IMR-90 (cell line): ENCODE measurements around the gene ALS2. TPM values are rescaled to one million over a fixed set of nuclear protein-coding genes. Genes with fewer than 3 reads are reported as not detected.
"Not testable (repeated sequence)": the region's sequence is repeated elsewhere in the genome, so short reads cannot be mapped to it uniquely, and the experiment has no call there.

Experiments used
- ATAC-seq: fragments of 200-7000 bp; cut with Tn5 transposase; 2 replicates; pipeline ENCODE4 v1.9.1; 2020; ENCODE audit warnings: low read depth, mild to moderate bottlenecking, moderate library complexity
- BruUV-seq: library from RNA; stranded (reverse); fragments of 400-500 nt; replicated peaks from 2 replicates; lab custom pipeline; 2021; lab: Mats Ljungman, UMichigan
- CTCF ChIA-PET: fragments of 300-600 bp; formaldehyde crosslinking; extraction: SDS; loops from one replicate; lab custom pipeline; 2021; ENCODE audit warnings: antibody characterized with exemption; lab: Yijun Ruan, JAX
- POLR2A ChIA-PET: fragments of 300-600 bp; sonication (Branson Sonifier 250); formaldehyde crosslinking; loops from one replicate; lab custom pipeline; 2022; ENCODE audit warnings: antibody characterized with exemption; ENCODE audit not compliant: unreplicated experiment; lab: Charles Lee
- DNase-seq: peaks from one replicate; pipeline ENCODE4 v3.0.0; 2013
- H2AFZ ChIP-seq: replicated peaks from 2 replicates; pipeline ENCODE3; 2013; ENCODE audit warnings: low read length, mild to moderate bottlenecking; ENCODE audit not compliant: poor library complexity
- H2AK5ac ChIP-seq: 2 replicates; pipeline ENCODE4 v1.6.1; 2013; ENCODE audit warnings: low read depth, low read length, inconsistent platforms
- H2AK9ac ChIP-seq: replicated peaks from 2 replicates; pipeline ENCODE3; 2013; ENCODE audit warnings: mild to moderate bottlenecking, low read depth, low read length, moderate library complexity; ENCODE audit not compliant: poor library complexity
- H2BK120ac ChIP-seq: 2 replicates; pipeline ENCODE4 v1.6.1; 2013; ENCODE audit warnings: low read depth, low read length, inconsistent platforms
- H2BK15ac ChIP-seq: 3 replicates; pipeline ENCODE4 v1.6.1; 2013; ENCODE audit warnings: low read depth, low read length, inconsistent platforms
- H2BK20ac ChIP-seq: 2 replicates; pipeline ENCODE4 v1.6.1; 2013; ENCODE audit warnings: low read depth, mild to moderate bottlenecking, inconsistent platforms, low read length, moderate library complexity
- H2BK5ac ChIP-seq: 2 replicates; pipeline ENCODE4 v1.6.1; 2013; ENCODE audit warnings: mild to moderate bottlenecking, low read depth, low read length, inconsistent platforms; ENCODE audit not compliant: poor library complexity, severe bottlenecking
- H3K14ac ChIP-seq: replicated peaks from 2 replicates; pipeline ENCODE4 v1.6.1; 2013; ENCODE audit warnings: low read depth, low read length, inconsistent platforms
- H3K18ac ChIP-seq: 2 replicates; pipeline ENCODE4 v1.6.1; 2013; ENCODE audit warnings: low read depth, low read length, control low read depth
- H3K23ac ChIP-seq: 2 replicates; pipeline ENCODE4 v1.6.1; 2013; ENCODE audit warnings: low read depth, low read length, inconsistent platforms
- H3K27ac ChIP-seq: 2 replicates; pipeline ENCODE4 v1.5.1; 2013; ENCODE audit warnings: mild to moderate bottlenecking, control low read depth, low read length; ENCODE audit not compliant: insufficient read depth
- H3K27me3 ChIP-seq: 2 replicates; pipeline ENCODE4 v1.6.1; 2013; ENCODE audit warnings: low read length; ENCODE audit not compliant: control insufficient read depth, insufficient read depth
- H3K36me3 ChIP-seq: 2 replicates; pipeline ENCODE4 v1.6.1; 2013; ENCODE audit warnings: low read length, mixed read lengths; ENCODE audit not compliant: control insufficient read depth, insufficient read depth
- H3K4ac ChIP-seq: 2 replicates; pipeline ENCODE4 v1.6.1; 2013; ENCODE audit warnings: low read depth, low read length, inconsistent platforms
- H3K4me1 ChIP-seq: 2 replicates; pipeline ENCODE4 v1.6.1; 2013; ENCODE audit warnings: low read length, mixed read lengths; ENCODE audit not compliant: control insufficient read depth, insufficient read depth
- H3K4me2 ChIP-seq: 2 replicates; pipeline ENCODE4 v1.6.1; 2013; ENCODE audit warnings: low read depth, mild to moderate bottlenecking, control low read depth, low read length, moderate library complexity
- H3K4me3 ChIP-seq: 2 replicates; pipeline ENCODE4 v1.5.1; 2013; ENCODE audit warnings: low read depth, mild to moderate bottlenecking, control low read depth, low read length, moderate library complexity; ENCODE audit not compliant: insufficient read depth
- H3K56ac ChIP-seq: 2 replicates; pipeline ENCODE4 v1.6.1; 2013; ENCODE audit warnings: low read length, inconsistent platforms; ENCODE audit not compliant: insufficient read depth; ENCODE audit errors: extremely low read depth
- H3K79me1 ChIP-seq, 2 experiments: 2 replicates each; pipeline ENCODE4 v1.6.1; 2013; ENCODE audit warnings: low read length in 2 of 2, inconsistent platforms in 1 of 2, low read depth in 1 of 2
- H3K9ac ChIP-seq: 2 replicates; pipeline ENCODE4 v1.6.1; 2013; ENCODE audit warnings: low read depth, low read length, control low read depth
- H3K9me1 ChIP-seq: 2 replicates; pipeline ENCODE4 v1.6.1; 2013; ENCODE audit warnings: low read length, inconsistent platforms; ENCODE audit not compliant: insufficient read depth
- H3K9me3 ChIP-seq: 2 replicates; pipeline ENCODE4 v1.6.1; 2013; ENCODE audit warnings: low read length; ENCODE audit not compliant: control insufficient read depth, insufficient read depth
- H4K20me1 ChIP-seq: 2 replicates; pipeline ENCODE4 v1.6.1; 2013; ENCODE audit warnings: low read length, inconsistent platforms; ENCODE audit not compliant: insufficient read depth
- H4K5ac ChIP-seq: 2 replicates; pipeline ENCODE4 v1.6.1; 2013; ENCODE audit warnings: mild to moderate bottlenecking, low read depth, low read length, control low read depth
- H4K8ac ChIP-seq, 2 experiments: 2 replicates each; pipeline ENCODE4 v1.6.1; 2013; ENCODE audit warnings: low read depth in 2 of 2, low read length in 2 of 2, control low read depth in 1 of 2, inconsistent platforms in 1 of 2
- H4K91ac ChIP-seq: 2 replicates; pipeline ENCODE4 v1.6.1; 2013; ENCODE audit warnings: low read depth, low read length, inconsistent platforms; ENCODE audit not compliant: insufficient read depth
- WGBS, 2 experiments: methylation state at CpG; one replicate each; pipeline versions ENCODE4 v1.1.5 to v1.1.7; 2013; ENCODE audit warnings: missing lambda C conversion rate in 2 of 2; ENCODE audit not compliant: insufficient read length in 1 of 2; ENCODE audit errors: extremely low coverage in 2 of 2; 5-methylcytosine and 5-hydroxymethylcytosine counted together
- dilution Hi-C: fragments of 300-500 bp; cut with HindIII; formaldehyde crosslinking; loops from one replicate; pipeline ENCODE4 v1.14.3; 2018; ENCODE audit warnings: low sequenced_read_pairs; ENCODE audit not compliant: unreplicated experiment
- in situ Hi-C: fragments of 300-500 bp; cut with MboI; formaldehyde crosslinking; loops from 3 replicates; pipeline ENCODE4 v1.14.3; 2019; ENCODE audit warnings: low sequenced_read_pairs, inconsistent platforms, mixed read lengths
- intact Hi-C: fragments of 100-400 bp; cut with micrococcal nuclease; formaldehyde crosslinking; loops from 2 replicates; pipeline ENCODE4 v1.10.0; 2022
- polyA plus RNA-seq, 3 experiments: library from polyadenylated mRNA; depleted of rRNA; stranded (reverse); fragments of >200 nt; gene quantifications; 2 replicates each; pipeline ENCODE4 v1.2.3, GENCODE V29; 2012; ENCODE audit warnings: low replicate concordance in 1 of 3
- total RNA-seq: library from RNA; depleted of rRNA; stranded (reverse); fragments of >200 nt; gene quantifications from 2 replicates; pipeline ENCODE4 v1.2.3, GENCODE V29; 2012

The ALS2 gene
- total and polyA plus RNA-seq, 2 of the 4 experiments (the other 2 are of a cell fraction), result 14.4 to 42.3 TPM

DNA sequence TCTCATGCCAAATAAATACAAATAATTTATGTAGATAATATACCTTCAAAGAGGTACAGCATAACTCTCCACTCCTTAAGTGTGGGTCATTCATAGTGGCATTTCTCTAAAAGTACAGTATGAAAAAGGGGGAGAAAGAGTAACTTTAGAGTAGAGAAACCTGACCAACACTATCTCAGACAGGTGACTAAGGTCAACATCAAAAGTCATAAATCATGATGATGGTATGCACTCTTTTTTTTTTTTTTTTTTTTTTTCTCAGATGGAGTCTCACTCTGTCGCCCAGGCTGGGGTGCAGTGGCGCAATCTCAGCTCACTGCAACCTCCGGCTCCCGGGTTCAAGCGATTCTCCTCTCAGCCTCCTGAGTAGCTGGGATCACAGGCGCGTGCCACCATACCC is 29.9 kb upstream of the ALS2 start:
- H3K56ac ChIP-seq, dilution Hi-C loops, H4K5ac ChIP-seq, H2BK5ac ChIP-seq, intact Hi-C loops, H4K91ac ChIP-seq, H3K36me3 ChIP-seq, H3K27me3 ChIP-seq, H2AK9ac ChIP-seq, H2AFZ ChIP-seq, H3K4me2 ChIP-seq, H3K9ac ChIP-seq, POLR2A ChIA-PET, H3K9me1 ChIP-seq, DNase-seq, H3K9me3 ChIP-seq, H3K4me3 ChIP-seq, BruUV-seq, H4K20me1 ChIP-seq, H3K18ac ChIP-seq, CTCF ChIA-PET, in situ Hi-C loops, ATAC-seq, H3K4me1 ChIP-seq, H2BK20ac ChIP-seq, H3K4ac ChIP-seq, H3K27ac ChIP-seq, H4K8ac ChIP-seq, H3K14ac ChIP-seq, H3K23ac ChIP-seq, H2AK5ac ChIP-seq, H2BK15ac ChIP-seq, H2BK120ac ChIP-seq: not testable (repeated sequence)
- WGBS, 2 experiments, result no CpG with 5 or more reads among the region's 7 CpGs
- H3K79me1 ChIP-seq, result peaks cover 0 to 14% of the 10 kb centered on the region in 2 experiments; a peak in 1 of 4 replicates
